ENCODE measurements around the gene DCLK2. TPM values are rescaled to one million over a fixed set of nuclear protein-coding genes. Genes with fewer than 3 reads are reported as not detected.

The DCLK2 gene
- total and polyA plus RNA-seq, 2 of the 13 experiments (the other 11 are each of a cell fraction or from before 2014, with no cell fraction given), result not detected

- TF ChIP-seq ZNF746 (CRISPR knock-in tag; IDR thresholded peaks at IDR 0.05), result no peak
- TF ChIP-seq, protein P1, sequence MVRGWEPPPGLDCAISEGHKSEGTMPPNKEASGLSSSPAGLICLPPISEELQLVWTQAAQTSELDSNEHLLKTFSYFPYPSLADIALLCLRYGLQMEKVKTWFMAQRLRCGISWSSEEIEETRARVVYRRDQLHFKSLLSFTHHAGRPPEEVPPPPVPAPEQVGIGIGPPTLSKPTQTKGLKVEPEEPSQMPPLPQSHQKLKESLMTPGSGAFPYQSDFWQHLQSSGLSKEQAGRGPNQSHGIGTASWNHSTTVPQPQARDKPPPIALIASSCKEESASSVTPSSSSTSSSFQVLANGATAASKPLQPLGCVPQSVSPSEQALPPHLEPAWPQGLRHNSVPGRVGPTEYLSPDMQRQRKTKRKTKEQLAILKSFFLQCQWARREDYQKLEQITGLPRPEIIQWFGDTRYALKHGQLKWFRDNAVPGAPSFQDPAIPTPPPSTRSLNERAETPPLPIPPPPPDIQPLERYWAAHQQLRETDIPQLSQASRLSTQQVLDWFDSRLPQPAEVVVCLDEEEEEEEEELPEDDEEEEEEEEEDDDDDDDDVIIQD (CRISPR knock-in tag; IDR thresholded peaks at IDR 0.05; ENCODE audit: low read depth), result no peak
These were observed 63.5 kb downstream of the DCLK2 start (continued) for GRCh38 chr4:150141756-150142155.

GRCh38 chr4:150142831-150143230 is 64.6 kb downstream of the DCLK2 start:
- in situ Hi-C loops (cut with HindIII; ENCODE audit: extremely low pct_ligation_motif_present, low pct_unique_long_range_greater_than_20kb) (no loop called here), intact Hi-C loops (cut with micrococcal nuclease; ENCODE audit: unreplicated experiment) (no loop called here)
- Histone ChIP-seq H3K27ac (ENCODE audit: extremely low read length, insufficient read depth, low read length) (no peak overlapping the region), H3K4me2 (ENCODE audit: low read depth, low read length) (no peak overlapping the region), H3K4me1 (ENCODE audit: insufficient read depth, low read length) (no peaks in the 10 kb centered on the region), H2AFZ (ENCODE audit: low read length) (no peak overlapping the region), H3K4me3 (replicated peaks in 1 of 3; ENCODE audit: insufficient read depth in 1 of 3, low read depth in 2 of 3, low read length in 3 of 3) (no peak overlapping the region), H3K27me3 (ENCODE audit: control insufficient read depth in 1 of 2, insufficient read depth in 2 of 2, low read length in 2 of 2) (no peaks in the 10 kb centered on the region), H3K9ac (ENCODE audit: insufficient read depth, low read depth, low read length) (no peak overlapping the region), H3K36me3 (replicated peaks in 1 of 2; ENCODE audit: control insufficient read depth in 1 of 2, insufficient read depth in 2 of 2, low read length in 2 of 2) (no peaks in the 10 kb centered on the region), H4K20me1 (ENCODE audit: insufficient read depth, low read length) (no peaks in the 10 kb centered on the region), H3K79me2 (ENCODE audit: insufficient read depth, low read length) (no peaks in the 10 kb centered on the region), H3K9me3 (ENCODE audit: low read length) (no peaks in the 10 kb centered on the region)
- no peak for ATAC-seq
- no peak for FAIRE-seq
- whole genome bisulfite sequencing (ENCODE audit: low lambda C conversion rate), result 59% methylated on average over 1 of the region's 1 CpG
- BruUV-seq (replicated peaks), result no TSS peak
- ChIA-PET CTCF (ENCODE audit: low intra/inter-chr PET ratio, low total read pairs) (no interaction called here), POLR2A (no interaction called here)
- TF ChIP-seq EED (CRISPR knock-in tag; IDR thresholded peaks at IDR 0.05) (no peak), MAFK (conservative IDR thresholded peaks at IDR 0.05 in 1 of 2, IDR thresholded peaks at IDR 0.05 in 1 of 2; ENCODE audit: low read length in 2 of 2) (peak; percentile 71 to 77), PATZ1 (CRISPR knock-in tag; IDR thresholded peaks at IDR 0.05) (no peak), MAFF (IDR thresholded peaks at IDR 0.05; ENCODE audit: low read depth, low read length) (peak; percentile 62)
- no peak for DNase-seq (ENCODE audit: low spot score)
